Measurements from ENCODE around the gene MORF4L2. TPM values are rescaled to one million over a fixed set of nuclear protein-coding genes. Genes with fewer than 3 reads are reported as not detected.

Gene MORF4L2
- total and polyA plus RNA-seq, 9 of the 15 experiments (the other 6 are each of a cell fraction or from before 2014, with no cell fraction given), result 324 to 781 (median 420) TPM

DNA sequence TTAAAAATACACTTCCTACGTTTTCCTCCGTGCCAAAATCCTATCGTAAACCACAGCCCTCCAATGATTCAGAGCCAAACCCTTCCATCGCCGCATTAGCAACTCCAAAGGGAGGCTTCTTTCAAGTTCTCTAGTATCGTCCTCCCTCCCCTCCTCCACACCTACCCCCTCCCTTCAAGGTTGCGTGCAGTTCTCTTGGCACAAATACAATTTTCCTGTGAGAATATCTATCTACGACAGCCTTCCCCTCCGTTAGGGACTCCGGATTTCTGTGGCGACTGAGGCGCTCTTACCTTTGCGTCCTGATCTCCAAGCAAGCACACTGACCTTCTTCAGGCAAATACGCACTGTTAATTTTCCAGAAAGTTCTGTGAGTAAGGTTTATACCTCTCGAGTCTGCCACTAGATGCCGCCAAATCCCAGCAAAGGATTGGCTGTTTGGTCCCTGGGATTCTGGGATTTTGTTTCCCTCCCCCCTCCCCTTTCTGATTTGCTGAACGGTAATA is 1.2 kb upstream of the MORF4L2 start (continued):
- TF ChIP-seq CUX1 (CRISPR knock-in tag; IDR thresholded peaks at IDR 0.05) (no peak), HEY1 (CRISPR knock-in tag; IDR thresholded peaks at IDR 0.05; ENCODE audit: borderline replicate concordance) (no peak), MAFK (IDR thresholded peaks at IDR 0.05; ENCODE audit: low read length) (0 out of 2 replicates have a peak, but pooled peaks have one; percentile 8), CBFB (CRISPR knock-in tag; IDR thresholded peaks at IDR 0.05) (no peak), PHF8 (IDR thresholded peaks at IDR 0.05; ENCODE audit: borderline replicate concordance, low read length) (peak; percentile 35; the same call in 1 of the 2 replicates), NBN (IDR thresholded peaks at IDR 0.05; ENCODE audit: low read depth) (0 out of 2 replicates have a peak, but pooled peaks have one; percentile 26), MYC (IDR thresholded peaks at IDR 0.05; ENCODE audit: low read depth, low read length) (0 out of 2 replicates have a peak, but pooled peaks have one; percentile 24), MYC (CRISPR knock-in tag; IDR thresholded peaks at IDR 0.05; ENCODE audit: borderline replicate concordance, low read depth) (no peak), ZNF263 (CRISPR knock-in tag; IDR thresholded peaks at IDR 0.05; ENCODE audit: borderline replicate concordance) (peak; percentile 67), HDAC2 (IDR thresholded peaks at IDR 0.05) (peak; percentile 14; the same call in 1 of the 2 replicates), ZNF133 (CRISPR knock-in tag; IDR thresholded peaks at IDR 0.05) (no peak), FOXM1 (IDR thresholded peaks at IDR 0.05; ENCODE audit: low read depth) (no peak), FOXM1 (CRISPR knock-in tag; IDR thresholded peaks at IDR 0.05; ENCODE audit: low read depth) (no peak), PML (IDR thresholded peaks at IDR 0.05; ENCODE audit: low read length) (0 out of 2 replicates have a peak, but pooled peaks have one; percentile 41), ESRRA (IDR thresholded peaks at IDR 0.05; ENCODE audit: borderline replicate concordance, low read depth) (peak; percentile 36; the same call in 1 of the 2 replicates), SUPT5H (IDR thresholded peaks at IDR 0.05) (peak; percentile 2; the same call in 1 of the 2 replicates), MXD1 (CRISPR knock-in tag; IDR thresholded peaks at IDR 0.05; ENCODE audit: borderline replicate concordance, poor library complexity, severe bottlenecking) (no peak), SIN3B (IDR thresholded peaks at IDR 0.05; ENCODE audit: low read depth) (0 out of 2 replicates have a peak, but pooled peaks have one; percentile 15), ZNF197 (CRISPR knock-in tag; IDR thresholded peaks at IDR 0.05; ENCODE audit: low read depth) (no peak; the same call in 1 of the 2 replicates), BDP1 (IDR thresholded peaks at IDR 0.05; ENCODE audit: insufficient read depth, insufficient read length) (no peak)
- TF ChIP-seq, protein P1, sequence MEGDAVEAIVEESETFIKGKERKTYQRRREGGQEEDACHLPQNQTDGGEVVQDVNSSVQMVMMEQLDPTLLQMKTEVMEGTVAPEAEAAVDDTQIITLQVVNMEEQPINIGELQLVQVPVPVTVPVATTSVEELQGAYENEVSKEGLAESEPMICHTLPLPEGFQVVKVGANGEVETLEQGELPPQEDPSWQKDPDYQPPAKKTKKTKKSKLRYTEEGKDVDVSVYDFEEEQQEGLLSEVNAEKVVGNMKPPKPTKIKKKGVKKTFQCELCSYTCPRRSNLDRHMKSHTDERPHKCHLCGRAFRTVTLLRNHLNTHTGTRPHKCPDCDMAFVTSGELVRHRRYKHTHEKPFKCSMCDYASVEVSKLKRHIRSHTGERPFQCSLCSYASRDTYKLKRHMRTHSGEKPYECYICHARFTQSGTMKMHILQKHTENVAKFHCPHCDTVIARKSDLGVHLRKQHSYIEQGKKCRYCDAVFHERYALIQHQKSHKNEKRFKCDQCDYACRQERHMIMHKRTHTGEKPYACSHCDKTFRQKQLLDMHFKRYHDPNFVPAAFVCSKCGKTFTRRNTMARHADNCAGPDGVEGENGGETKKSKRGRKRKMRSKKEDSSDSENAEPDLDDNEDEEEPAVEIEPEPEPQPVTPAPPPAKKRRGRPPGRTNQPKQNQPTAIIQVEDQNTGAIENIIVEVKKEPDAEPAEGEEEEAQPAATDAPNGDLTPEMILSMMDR (IDR thresholded peaks at IDR 0.05 in 2 of 3, conservative IDR thresholded peaks at IDR 0.05 in 1 of 3; ENCODE audit: insufficient read depth in 2 of 3, low read depth in 1 of 3, low read length in 3 of 3), result peak; percentile 65 to 82 (median 74)

Measured in K562 (cell line).